Stimulated activated CD8-positive, alpha-beta memory T cell treated with anti-CD3 and anti-CD28 coated beads, Interleukin-12 subunit alpha, Interleukin-12 subunit beta, amount 100 ng/mL, for 24 hours (primary cell): ENCODE results near the gene DHRS13.

Source experiments
- DNase-seq: peaks from one replicate; pipeline ENCODE4 v3.0.0-alpha.2; 2020; ENCODE audit errors: extremely low read depth

DHRS13 gene

DNA sequence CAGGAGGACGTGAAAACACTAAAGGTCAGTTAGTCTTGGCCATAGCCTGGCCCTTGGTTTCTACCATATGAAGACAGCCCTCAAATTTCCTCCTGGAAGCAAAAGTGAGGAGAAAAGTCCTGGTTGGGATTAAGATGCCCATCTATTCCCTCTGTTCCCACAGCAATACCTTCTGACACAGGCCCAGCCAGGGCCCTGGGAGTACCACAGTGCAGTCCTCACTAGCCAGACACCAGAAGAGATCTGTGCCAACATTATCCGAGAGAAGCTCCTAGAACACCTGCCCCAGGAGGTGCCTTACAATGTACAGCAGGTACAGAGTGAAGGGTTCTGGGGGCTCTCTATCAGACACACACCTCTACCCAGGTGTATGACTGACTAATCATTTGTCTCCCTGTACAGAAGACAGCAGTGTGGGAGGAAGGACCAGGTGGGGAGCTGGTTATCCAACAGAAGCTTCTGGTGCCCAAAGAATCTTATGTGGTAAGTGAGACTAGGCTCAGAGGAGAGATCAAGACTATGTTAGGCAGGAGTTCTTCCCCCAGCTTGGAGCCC is 44.0 kb downstream of the DHRS13 start:
- DNase-seq = no peak

- no peak for DNase-seq
These were observed 44.7 kb downstream of the DHRS13 start for GRCh38 chr17:28857905-28858800.

- DNase-seq = no peak
These were observed 46.8 kb downstream of the DHRS13 start for GRCh38 chr17:28856028-28856574.

GRCh38 chr17:28855336-28855679 is 47.6 kb downstream of the DHRS13 start:
- no peak for DNase-seq

DNA sequence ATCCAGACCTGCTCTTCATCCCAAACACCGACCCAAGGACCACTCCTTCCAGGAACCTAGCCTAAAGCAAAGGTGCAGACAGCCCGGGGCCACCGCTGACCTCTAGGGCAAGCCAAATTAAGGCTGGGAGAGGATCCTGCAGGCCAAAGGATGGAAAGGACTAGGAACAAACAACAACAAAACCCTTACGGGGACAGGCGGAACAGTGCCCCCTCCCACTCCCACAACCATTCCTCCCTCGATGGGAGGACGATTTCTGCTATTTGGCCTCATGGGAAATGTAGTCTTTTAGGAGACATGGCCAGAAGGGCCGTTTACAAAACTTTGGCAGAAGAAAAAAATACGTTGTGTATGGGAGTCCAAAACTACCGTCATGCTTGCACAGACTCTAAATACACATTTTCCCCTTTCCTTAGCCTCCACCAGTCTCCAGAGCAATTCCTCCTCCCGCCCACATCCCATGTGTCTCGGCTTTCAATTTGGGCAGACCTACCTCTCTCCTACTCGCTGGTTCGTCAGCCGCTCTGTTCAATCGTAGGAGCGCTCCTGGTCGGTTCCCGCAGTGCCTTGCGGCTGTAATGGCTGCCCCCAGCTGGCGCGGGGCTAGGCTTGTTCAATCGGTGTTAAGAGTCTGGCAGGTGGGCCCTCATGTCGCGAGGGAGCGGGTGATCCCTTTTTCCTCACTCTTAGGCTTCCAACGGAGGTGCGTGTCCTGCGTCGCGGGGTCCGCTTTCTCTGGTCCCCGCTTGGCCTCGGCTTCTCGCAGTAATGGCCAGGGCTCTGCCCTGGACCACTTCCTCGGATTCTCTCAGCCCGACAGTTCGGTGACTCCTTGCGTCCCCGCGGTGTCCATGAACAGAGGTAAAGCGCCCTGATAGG is 48.2 kb downstream of the DHRS13 start, which contains the start of gene ERAL1:
Gene ERAL1, plus strand, starts transcription at position 560 of the 879 bp plus-strand sequence. Its CDS starts 19 bp downstream, at position 579.
- DNase-seq = peak; percentile 58

DNA sequence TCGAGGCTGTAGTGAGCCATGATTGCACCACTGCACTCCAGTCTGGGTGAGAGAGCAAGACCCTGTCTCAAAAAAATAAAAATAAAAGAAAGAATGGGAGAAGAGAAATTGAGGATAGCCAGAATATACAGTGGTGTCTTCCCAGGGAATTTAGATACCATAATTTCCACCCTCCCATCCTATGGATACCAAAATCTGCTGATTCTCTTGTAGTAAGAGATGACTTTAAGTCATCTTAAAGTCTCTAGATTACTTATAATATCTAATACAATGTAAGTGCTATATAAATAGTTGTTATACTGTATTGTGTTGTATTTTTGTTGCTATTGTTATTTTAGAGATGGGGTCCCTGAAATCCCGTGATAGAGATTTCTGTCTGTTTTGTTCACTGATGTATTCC is 49.6 kb downstream of the DHRS13 start:
- DNase-seq = no peak

GRCh38 chr17:28849281-28849680 is 53.6 kb downstream of the DHRS13 start:
- DNase-seq = no peak

DNA sequence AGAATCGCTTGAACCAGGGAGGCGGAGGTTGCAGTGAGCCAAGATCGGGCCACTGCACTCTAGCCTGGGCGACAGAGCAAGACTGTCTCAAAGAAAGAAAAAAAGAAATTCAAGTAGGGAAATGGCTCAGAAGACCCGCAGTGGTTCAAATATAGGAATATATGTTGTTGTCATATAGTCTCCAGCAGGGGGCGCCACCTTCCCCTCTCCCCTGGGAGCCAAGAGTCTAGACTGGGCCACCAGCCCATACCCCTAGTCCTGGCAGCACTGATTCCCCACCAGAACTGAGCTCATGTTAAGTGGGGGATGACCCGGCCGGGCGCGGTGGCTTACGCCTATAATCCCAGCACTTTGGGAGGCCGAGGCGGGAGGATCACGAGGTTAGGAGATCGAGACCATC is 54.2 kb downstream of the DHRS13 start:
- DNase-seq = peak; percentile 32
